ENCODE measurements around the gene UNC5C.

The UNC5C gene

GRCh38 chr4:95446173-95446572 lies 102.6 kb downstream of the UNC5C start:
- no peak for DNase-seq

DNA sequence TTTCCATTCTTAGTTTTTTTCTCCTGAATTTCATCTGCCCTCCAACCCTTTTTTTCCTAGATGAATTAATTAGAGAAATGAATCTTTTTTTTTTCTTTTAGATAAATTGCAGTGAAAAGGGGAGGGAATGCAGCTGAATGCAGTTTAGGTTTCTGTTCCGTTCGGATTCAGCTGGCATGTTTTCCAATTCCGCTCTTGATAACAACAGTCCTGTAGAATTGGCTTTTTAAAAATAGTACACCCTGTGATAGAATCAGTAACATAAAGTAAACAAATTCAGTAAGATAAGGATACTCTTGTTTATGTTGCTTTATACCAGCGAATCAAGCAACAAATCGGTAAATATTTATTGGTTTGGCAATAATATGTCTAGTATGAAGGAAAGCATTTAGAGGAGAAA lies 103.5 kb downstream of the UNC5C start:
- DNase-seq: no peak

GRCh38 chr4:95444812-95445211 lies 104.0 kb downstream of the UNC5C start:
- no peak for DNase-seq

DNA sequence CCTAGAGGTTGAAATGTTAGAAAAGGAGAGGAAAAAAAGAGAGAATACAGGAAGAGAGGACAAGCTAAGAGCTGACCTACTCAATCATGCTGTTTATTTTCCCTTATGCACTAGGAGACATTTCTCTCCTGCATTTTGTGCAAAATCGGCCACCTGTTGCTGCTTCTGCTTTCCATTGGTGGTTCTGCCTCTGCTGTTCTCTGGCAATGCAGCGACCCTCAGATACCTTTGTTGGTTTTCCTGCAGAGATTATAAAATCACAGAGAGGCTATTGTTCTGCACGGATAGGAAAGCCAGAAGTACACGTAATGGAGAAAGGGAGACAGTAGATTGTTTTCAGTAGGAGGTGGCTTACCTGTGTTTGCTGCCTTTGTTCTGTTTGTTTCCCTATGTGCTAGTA lies 108.9 kb downstream of the UNC5C start:
- no peak for DNase-seq

GRCh38 chr4:95439071-95439470 lies 109.7 kb downstream of the UNC5C start:
- no peak for DNase-seq

DNA sequence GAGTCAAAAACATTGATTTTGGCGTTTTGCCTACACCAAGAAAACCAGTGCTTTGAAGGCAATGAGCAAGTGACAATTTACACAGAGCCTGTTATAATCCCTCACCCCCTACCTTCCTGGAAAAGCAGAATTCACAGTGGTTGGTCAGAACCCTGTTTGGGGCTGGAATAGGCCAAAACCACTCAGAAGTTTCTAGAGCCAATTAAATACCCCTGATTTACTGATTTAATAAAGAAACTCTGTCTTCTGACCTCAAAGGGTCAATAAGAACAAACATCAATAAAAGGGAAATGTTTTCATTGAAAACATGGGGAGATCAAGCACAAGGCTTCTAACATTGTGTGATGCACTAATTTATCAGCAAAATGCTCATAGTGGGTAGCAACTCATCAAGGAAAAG lies 116.3 kb downstream of the UNC5C start:
- no peak for DNase-seq

- no peak for DNase-seq
These were observed 117.1 kb downstream of the UNC5C start for GRCh38 chr4:95431678-95432077.

- DNase-seq: no peak
These were observed 119.4 kb downstream of the UNC5C start for GRCh38 chr4:95429416-95429815.

DNA sequence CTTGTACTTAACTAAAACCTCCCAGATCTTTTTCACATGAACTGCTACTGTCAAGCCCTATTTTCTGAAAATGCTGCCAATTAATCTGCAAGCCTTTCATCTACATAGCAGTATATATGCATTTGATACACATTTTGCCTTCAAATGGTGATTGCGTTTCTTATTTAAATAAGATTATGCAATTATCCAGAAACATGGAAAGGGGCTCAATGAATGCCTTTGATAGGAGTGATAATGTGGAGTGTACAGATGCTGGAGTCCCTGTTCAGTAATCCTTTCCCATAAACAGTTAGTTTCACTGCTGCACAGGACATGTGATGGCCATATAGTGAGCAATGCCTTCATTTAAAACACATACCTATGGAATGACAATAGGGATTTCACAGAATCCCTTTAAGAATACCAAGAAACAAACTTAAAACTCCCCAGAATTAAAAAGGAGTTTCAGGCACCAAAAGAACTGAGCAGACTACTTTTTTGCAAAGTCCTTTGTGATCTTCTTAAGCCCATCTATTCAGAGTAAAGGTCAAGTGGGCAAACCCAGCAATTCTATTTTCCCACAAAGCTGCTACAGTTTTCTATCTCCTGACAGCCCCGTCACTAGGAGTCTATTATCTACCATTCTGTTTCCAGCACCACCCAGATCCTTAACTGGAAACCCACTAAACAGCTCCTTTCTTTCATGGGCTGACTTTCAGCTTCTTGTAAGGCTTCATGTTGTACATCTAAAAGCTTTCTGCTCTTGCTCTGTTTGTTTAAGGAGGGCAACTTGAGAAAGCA lies 120.3 kb downstream of the UNC5C start:
- DNase-seq: no peak

DNA sequence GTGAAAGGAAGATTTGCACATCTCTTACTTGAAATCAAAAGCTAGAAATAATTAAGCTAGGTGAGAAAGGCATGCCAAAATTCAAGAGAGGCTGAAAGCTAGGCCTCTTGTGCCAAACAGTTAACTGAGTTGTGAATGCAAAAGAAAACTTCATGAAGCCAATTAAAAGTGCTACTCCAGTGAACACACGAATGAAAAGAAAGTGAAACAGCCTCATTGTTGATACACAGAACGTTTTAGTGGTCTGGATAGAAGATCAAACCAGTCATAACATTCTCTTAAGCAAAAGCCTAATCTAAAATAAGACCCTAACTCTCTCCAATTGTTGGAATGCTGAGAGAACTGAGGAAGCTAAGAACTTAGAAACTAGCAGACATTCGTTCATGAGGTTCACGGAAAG lies 122.3 kb downstream of the UNC5C start:
- no peak for DNase-seq

DNA sequence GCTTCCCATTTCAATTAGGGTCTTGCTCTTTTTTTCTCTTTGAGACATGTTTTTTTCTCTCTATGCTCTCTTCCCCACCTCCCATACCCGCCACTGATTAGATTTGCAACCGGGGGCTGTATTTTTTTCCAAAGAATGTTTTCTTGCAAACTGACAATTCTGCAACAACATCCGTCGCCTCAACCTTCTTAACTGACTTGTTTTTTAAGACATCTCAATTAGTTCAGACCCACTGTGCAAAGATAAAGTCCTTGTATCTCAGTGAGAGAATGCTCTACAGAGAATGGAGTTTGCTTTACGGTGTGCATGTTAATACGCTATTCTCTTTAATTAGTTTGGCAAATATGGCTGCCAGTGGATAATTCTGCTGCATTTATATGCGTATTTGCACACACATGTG lies 126.3 kb downstream of the UNC5C start:
- DNase-seq: no peak

DNA sequence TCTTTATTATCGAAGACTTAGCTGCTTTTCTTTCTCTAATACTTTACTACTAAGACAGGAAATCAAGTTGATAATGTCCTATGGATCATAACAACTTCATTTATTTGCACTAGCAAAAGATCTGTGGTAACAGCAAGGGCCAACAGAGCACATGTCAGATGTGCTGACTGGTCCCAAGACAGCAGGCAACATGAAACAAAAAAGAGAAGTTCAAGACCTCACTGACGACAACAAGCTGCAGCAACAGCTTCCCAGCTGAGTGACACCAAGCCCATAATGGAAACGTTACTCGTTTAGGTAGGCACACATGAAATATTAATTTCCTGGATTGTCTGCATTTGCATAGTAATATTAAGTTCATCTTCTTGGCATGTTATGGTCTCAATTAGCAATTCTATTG lies 126.9 kb downstream of the UNC5C start:
- no peak for DNase-seq

DNA sequence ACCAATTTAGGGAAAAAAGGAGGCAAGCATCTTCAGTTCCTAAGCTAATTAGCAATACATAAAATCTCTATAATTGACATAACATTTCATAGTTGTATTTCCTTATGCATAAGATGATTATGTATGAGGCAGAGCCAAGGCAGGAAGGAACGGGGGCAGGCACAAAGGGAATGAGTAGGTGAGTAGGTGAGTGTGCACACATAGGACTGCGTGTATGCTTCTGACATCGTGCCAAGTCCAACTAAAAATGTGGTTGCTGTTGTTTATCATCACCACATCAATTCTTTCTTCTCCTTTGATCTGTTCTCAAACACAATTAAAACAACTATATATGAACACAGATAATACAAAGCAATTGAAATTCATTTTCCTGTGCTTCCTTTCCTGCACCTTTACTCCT lies 131.2 kb downstream of the UNC5C start:
- DNase-seq: no peak

DNA sequence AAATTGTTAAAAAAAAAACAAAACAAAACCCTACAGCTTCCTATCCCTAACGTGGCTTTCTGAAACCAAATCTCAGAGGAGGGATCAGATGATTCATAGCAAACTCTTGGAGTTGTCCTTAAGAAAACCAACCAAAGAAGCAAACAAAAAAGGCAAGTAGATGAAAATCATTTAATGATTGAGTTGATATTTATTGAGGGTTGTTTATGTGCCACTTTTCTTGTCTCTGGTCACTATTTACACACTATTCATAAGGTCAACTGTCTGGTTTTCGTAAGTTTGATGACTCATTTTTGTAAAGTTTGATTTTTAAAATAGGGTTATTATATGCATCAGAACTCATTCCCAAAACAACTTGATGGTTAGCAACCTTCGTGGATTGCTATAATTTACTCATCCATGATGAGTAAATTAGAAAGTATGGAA lies 133.4 kb downstream of the UNC5C start:
- DNase-seq: no peak

GRCh38 chr4:95411371-95412088 lies 137.2 kb downstream of the UNC5C start:
- no peak for DNase-seq

DNA sequence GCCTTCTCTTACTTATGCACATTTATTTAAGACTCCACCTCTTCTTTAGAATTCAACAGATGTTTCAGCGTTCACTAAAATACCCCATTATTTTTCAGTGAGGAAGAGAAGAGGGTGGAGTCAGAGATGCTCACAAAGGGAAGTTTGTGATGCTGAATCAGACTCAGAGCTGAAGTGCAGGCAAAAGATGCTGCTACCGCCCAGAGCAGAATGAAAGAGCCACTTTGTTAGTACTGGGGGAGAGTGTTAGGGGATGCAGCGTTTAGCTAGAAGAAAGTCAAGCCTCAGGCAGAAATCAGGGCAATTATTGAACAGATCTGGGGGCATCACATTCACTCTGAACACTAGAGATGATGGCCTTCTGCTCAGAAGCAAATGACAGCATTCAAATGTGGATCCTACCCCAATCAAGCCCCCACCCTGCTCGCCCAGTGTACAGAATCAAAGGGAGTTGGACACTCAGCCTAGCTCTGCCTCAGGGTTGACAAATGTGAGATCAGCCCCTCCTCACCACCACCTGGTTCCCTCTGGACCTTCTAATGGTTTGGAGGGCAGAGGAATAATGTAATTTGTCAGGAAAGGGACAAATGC lies 138.3 kb downstream of the UNC5C start:
- DNase-seq: no peak

GRCh38 chr4:95409750-95410149 lies 139.0 kb downstream of the UNC5C start:
- no peak for DNase-seq

GRCh38 chr4:95409127-95409526 lies 139.6 kb downstream of the UNC5C start:
- DNase-seq: peak; percentile 15

- no peak for DNase-seq
These were observed 146.5 kb downstream of the UNC5C start for GRCh38 chr4:95402299-95402698.

GRCh38 chr4:95398217-95398616 lies 150.6 kb downstream of the UNC5C start:
- DNase-seq: no peak

DNA sequence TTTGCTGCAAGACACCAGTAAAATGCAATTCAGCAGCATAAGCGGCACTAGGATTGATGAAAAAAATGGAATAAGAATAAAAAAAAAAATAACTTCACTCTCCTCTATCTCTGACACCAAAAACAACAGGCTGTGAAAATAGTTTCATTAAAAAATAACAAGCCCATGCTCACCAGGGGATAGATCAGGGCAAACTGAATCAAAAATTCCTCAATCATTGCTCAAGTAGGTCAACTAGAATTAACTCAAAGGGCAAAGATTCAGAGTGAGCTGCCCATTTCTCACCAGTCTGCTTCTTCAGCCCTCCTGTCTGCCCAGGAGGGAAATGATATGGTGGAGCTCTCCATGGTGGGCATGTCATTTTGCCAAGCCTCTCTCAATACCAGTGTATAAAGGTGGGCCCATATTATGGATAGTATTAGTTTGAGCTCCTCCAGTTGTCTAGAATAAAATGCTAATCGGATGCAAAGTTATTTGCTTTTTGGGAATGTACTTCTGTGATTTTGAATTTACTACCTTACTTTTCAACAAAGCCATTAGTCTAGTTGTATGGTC lies 153.9 kb downstream of the UNC5C start:
- DNase-seq: no peak

DNA sequence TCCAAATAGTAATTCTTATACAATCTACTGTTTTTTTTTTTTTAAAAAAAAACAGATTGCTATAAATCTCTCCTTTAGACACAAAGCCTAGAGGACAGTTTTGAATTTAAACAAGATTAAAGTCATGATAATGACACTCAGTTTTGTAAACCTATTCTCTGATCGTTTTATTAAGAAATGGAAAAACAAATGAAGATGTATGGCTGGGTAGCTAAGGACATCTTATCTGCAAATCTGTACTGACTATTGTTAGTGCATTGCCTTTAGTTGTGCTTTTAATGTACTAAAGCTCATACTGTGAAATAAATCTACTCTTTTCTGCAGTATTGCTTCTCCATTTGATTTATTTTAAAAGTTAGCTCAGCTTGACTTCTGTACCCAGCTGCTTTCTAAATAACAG lies 155.0 kb downstream of the UNC5C start:
- DNase-seq: no peak

DNA sequence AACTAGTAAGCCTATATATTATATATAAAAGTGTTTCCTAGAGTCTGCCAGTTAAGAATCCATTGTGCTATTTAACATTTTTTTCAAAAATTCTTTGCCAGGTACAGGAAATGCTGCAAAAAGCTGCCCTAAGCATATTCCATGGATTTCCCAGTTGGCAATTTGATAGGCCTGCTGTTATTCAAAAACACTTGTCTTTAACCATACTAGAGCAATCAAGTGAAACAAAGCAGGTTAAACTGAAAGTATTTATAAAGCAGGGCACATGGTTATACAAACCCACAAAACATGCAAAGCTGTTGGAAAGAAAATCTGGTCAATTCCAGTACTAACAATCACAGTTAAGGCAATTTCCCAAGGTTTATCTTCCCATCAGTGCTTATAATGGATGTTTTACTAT lies 159.9 kb downstream of the UNC5C start:
- no peak for DNase-seq

- DNase-seq: no peak
These were observed 161.1 kb downstream of the UNC5C start for GRCh38 chr4:95387719-95388118.

All from fibroblast of skin of right biceps (primary cell).